SHP77 (cell line): ENCODE results near the gene PBX4.
A peak's percentile ranks its signal among the peaks of the same experiment; 100 is the strongest.
"Not testable (repeated sequence)": the region's sequence is repeated elsewhere in the genome, so short reads cannot be mapped to it uniquely, and the experiment has no call there.

Experiments used
- DNase-seq, 2 experiments: peaks; one replicate each; lab custom pipeline; 2025; lab: John Stamatoyannopoulos, UW

PBX4 gene, protein sequence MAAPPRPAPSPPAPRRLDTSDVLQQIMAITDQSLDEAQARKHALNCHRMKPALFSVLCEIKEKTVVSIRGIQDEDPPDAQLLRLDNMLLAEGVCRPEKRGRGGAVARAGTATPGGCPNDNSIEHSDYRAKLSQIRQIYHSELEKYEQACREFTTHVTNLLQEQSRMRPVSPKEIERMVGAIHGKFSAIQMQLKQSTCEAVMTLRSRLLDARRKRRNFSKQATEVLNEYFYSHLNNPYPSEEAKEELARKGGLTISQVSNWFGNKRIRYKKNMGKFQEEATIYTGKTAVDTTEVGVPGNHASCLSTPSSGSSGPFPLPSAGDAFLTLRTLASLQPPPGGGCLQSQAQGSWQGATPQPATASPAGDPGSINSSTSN

GRCh38 chr19:19618219-19619051 lies at the start of gene PBX4:
PBX4 (minus strand) TSS chr19:19618687; CDS start chr19:19618629, 58 bp downstream.
- peak; percentile 57 to 83 for DNase-seq

DNA sequence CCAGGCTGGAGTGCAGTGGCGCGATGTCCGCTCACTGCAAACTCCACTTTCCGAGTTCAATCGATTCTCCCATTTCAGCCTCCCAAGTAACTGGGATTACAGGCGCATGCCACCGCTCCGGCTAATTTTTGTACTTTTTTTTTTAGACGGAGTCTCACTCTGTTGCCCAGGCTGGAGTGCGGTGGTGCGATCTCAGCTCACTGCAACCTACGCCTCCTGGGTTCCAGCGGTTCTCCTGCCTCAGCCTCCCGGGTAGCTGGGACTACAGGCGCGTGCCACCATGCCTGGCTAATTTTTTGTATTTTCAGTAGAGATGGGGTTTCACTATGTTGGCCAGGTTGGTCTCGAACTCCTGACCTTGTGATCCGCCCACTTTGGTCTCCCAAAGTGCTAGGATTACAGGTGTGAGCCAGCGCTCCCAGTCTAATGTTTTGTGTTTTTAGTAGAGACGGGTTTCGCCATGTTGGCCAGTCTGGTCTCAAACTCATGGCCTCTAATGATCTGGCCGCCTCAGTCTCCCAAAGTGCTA lies 47.0 kb upstream of the PBX4 start:
- DNase-seq: not testable (repeated sequence)

DNA sequence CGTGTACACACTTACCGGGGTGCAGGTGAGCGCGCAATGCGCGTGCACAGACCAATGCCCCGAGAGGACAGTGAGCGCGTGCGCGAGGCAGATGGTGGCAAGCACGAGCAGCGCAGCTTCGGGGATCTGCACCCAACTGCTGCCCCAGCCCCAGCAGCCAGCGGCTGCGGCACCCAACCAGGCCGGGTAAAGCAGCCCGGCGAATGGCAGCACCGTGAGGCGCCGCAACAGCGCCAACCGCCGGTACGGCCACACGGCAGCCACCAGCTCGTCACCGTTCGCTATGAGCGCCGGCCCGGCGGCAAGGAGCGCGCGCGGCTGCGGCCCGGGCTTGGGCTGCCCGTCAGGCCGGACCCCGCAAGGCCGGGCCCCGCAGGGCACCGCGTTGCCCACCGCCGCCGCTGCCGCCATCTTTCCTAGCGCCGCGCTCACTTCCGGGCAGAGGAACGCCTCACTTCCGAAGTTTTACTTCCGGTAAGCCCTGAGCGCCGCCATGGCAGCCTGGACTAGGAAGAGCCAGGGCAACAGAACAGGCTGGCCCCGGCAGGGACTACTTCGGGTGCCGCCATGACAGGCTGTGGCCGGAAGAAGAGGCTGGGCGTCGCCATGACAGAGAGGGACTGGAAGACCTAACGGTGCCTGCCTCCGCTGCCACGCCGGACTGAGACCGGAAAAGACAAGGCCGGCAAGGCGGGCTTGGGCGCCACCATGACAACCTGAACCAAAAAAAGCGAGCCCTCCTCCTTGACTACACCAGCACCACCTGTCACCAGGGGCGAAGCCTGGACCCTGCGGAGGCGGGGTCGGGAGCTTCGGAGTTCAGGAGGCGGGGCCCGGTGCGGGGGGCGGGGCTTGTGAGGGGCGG lies 45.0 kb upstream of the PBX4 start, which contains the start of gene ATP13A1:
ATP13A1 (minus strand) TSS at position 421 of the 865 bp plus-strand sequence; CDS start at position 411, 10 bp downstream.
- peak; percentile 95 to 98 for DNase-seq

DNA sequence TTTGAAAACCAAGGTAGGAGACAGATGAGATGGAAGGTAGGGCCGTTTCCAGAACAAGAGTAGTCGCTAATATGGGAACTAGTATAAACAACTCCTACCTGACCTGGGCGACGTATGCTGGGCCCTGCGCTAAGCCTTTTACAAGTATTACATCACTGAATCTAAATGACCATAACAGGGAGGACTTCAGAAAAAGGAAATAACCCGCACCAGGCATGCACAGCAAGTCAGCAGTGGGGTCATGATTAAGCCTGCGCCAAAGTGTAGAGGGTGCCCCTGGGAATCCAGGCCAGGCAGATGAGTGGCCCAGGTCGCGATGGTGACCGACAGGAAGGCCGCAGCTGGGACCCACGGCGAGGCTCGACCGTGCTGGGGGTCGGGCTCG lies 44.4 kb upstream of the PBX4 start:
- no peak for DNase-seq

DNA sequence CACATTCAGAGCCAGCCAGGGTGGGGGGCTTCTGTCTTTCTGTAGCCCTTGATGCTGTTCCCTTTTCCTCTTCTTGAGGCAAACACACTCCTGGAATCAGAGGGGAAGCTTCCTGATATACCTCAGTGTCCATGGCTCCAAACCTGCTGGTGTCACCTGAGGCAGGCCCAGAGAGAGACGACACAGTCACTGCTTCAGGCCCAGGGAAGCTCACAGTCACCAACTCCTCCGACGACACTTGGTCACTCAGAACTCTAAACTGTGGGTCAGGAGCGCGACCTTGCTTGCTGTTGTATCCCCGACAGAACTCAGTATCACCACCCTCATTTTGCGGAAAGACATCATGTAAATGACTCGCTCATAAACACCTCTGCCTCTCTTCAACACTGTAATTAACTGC lies 43.9 kb upstream of the PBX4 start:
- no peak for DNase-seq

- DNase-seq: no peak
Measured at GRCh38 chr19:19661675-19662251, 43.3 kb upstream of the PBX4 start.

DNA sequence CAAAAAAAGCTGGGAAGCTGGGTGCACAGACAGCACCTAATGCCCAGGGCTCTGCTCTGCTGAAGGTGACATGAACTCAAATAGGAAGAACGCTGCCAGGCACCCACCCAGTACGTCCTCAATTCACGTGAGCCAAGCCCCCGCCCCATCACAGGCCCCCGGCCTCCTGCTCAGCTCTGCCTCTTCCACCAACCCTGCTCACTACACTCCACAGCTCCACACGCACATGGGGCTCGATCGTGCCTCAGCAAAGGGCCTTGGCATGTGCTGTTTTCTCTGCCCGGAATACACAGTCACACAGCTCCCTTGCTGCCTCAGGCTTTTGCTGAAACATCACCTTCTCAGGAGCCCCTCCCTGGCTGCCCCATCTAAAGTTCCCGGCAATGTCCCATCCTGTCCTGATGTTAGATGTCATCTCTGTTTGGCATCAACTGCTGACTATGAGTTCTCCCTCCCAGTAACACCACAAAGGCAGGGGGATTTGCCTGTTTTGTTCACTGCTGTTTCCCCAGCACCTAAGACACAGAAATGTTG lies 42.7 kb upstream of the PBX4 start:
- no peak for DNase-seq

- DNase-seq: no peak
Measured at GRCh38 chr19:19659646-19660245, 41.3 kb upstream of the PBX4 start.

GRCh38 chr19:19657397-19657783 lies 38.9 kb upstream of the PBX4 start:
- DNase-seq: no peak

DNA sequence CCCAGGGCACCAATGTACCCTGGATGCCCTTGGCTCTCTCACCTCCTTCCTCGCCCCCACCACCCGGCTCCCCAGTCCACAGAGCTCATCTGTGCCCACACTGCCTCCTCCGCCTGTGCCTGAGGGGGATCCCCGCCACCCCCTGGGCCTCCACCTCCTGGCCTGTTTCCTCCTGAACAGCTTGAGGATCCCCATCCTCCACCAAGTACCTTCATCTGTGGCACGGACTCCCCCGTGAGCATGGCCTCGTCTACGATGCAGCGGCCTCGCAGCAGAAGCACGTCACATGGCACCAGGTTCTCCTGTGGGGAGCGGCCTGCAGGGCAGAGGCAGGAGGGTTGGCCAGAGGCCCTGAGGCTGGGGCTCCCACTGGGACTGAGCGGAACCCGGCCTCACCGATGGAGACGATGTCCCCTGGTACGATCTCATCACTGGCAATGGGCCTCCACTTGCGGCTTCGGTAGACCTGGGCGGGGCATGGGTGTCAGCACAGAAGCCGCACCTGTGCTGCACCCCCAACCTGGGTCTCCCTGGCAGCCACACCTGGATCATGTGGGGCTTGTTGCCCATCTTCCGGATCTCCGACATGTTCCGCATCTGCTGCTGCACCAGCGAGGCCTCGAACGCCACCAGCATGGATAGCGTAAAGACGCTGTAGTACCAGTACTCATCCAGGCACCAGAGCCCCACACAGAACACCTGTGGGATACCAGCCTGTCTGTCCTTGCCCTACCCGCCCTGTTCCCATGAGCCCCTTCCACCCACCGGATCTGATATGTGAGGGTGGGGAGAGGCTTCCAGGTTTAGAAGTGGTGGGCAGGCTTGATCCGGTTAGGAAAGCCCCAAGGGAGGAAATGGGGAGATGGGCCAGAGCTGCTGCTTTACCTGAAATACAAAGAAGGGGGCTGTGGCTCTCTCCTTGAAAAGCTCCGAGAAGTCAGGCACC lies 38.2 kb upstream of the PBX4 start:
- no peak for DNase-seq

- DNase-seq: no peak
Measured at GRCh38 chr19:19655641-19656343, 37.3 kb upstream of the PBX4 start.

- no peak for DNase-seq
Measured at GRCh38 chr19:19655051-19655594, 36.6 kb upstream of the PBX4 start.

DNA sequence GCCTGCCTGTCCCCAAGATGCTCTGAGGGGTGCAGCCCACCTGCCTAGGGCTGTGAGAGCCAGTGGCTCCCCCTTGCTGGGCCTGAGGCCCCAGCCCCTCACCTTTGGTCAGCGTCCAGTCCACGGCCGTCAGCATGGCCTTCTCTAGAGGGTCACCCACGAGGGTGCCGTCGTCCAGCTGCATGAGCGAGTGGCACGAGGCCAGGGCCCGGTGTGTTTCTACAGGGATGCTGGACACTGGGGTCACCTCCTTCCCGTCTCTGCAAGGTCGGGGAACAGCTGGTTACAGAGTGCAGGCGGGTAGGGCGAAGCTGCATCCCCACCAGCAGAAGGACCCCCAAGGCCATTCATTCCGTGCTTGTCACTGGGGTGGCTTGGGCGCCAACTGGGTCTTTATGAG lies 36.0 kb upstream of the PBX4 start:
- no peak for DNase-seq

GRCh38 chr19:19653597-19654147 lies 35.2 kb upstream of the PBX4 start:
- DNase-seq: no peak

- DNase-seq: no peak
Measured at GRCh38 chr19:19652482-19653295, 34.2 kb upstream of the PBX4 start.

GRCh38 chr19:19651076-19651475 lies 32.6 kb upstream of the PBX4 start:
- DNase-seq: no peak

GRCh38 chr19:19650331-19650730 lies 31.8 kb upstream of the PBX4 start:
- DNase-seq: no peak
